ENCODE data around the gene SYNPO2. TPM values are rescaled to one million over a fixed set of nuclear protein-coding genes. Genes with fewer than 3 reads are reported as not detected.

The SYNPO2 gene
- total and polyA plus RNA-seq, 2 of the 8 experiments (the other 6 are each of a cell fraction or from before 2014, with no cell fraction given): 0.50 to 4.2 TPM

DNA sequence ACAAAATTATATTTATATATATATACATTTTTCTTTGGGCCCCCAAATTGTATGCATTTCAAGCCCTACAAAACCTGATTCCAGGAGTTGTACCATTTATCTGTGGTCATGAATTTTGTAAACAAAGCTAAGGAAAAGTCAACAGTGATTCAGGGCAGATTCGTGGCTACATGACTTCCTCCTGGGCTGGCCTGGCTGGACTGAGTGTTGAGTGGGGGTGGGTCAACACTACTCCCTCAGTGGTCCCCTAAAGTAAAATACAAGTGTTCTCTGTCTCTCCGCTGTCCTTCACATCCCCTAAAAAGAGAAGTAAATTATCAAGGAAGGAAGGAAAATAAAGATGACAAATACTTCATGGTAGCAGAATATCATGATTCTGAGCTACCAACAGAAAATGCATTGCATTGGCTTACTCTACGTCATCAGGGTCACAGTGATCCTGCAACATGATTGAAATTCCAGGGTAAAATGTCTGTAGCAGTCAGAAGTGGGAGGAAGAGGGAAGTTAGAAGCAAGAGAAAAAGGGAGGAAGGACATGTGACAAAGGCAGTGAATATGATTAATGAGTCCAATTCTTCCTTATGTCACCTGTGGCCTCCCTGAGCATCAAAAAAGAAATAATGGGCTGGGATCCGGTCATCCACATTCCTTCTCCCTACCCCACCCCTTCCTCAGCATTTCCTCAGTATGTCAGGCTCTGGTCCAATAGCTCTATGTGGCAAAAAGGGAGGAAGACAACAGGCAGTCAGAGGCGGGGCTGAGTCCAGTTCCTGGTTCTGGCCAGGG, 204.6 kb downstream of the SYNPO2 start (continued):
- TF ChIP-seq RAD21 (IDR thresholded peaks at IDR 0.05 in 1 of 2, conservative IDR thresholded peaks at IDR 0.05 in 1 of 2; ENCODE audit: low read depth in 2 of 2, low read length in 2 of 2) (no peak), RBBP5 (IDR thresholded peaks at IDR 0.05; ENCODE audit: borderline replicate concordance, low read depth, low read length) (no peak), POLR2AphosphoS5 (IDR thresholded peaks at IDR 0.05; ENCODE audit: low read depth, low read length) (no peak)
- TF ChIP-seq, protein P1, sequence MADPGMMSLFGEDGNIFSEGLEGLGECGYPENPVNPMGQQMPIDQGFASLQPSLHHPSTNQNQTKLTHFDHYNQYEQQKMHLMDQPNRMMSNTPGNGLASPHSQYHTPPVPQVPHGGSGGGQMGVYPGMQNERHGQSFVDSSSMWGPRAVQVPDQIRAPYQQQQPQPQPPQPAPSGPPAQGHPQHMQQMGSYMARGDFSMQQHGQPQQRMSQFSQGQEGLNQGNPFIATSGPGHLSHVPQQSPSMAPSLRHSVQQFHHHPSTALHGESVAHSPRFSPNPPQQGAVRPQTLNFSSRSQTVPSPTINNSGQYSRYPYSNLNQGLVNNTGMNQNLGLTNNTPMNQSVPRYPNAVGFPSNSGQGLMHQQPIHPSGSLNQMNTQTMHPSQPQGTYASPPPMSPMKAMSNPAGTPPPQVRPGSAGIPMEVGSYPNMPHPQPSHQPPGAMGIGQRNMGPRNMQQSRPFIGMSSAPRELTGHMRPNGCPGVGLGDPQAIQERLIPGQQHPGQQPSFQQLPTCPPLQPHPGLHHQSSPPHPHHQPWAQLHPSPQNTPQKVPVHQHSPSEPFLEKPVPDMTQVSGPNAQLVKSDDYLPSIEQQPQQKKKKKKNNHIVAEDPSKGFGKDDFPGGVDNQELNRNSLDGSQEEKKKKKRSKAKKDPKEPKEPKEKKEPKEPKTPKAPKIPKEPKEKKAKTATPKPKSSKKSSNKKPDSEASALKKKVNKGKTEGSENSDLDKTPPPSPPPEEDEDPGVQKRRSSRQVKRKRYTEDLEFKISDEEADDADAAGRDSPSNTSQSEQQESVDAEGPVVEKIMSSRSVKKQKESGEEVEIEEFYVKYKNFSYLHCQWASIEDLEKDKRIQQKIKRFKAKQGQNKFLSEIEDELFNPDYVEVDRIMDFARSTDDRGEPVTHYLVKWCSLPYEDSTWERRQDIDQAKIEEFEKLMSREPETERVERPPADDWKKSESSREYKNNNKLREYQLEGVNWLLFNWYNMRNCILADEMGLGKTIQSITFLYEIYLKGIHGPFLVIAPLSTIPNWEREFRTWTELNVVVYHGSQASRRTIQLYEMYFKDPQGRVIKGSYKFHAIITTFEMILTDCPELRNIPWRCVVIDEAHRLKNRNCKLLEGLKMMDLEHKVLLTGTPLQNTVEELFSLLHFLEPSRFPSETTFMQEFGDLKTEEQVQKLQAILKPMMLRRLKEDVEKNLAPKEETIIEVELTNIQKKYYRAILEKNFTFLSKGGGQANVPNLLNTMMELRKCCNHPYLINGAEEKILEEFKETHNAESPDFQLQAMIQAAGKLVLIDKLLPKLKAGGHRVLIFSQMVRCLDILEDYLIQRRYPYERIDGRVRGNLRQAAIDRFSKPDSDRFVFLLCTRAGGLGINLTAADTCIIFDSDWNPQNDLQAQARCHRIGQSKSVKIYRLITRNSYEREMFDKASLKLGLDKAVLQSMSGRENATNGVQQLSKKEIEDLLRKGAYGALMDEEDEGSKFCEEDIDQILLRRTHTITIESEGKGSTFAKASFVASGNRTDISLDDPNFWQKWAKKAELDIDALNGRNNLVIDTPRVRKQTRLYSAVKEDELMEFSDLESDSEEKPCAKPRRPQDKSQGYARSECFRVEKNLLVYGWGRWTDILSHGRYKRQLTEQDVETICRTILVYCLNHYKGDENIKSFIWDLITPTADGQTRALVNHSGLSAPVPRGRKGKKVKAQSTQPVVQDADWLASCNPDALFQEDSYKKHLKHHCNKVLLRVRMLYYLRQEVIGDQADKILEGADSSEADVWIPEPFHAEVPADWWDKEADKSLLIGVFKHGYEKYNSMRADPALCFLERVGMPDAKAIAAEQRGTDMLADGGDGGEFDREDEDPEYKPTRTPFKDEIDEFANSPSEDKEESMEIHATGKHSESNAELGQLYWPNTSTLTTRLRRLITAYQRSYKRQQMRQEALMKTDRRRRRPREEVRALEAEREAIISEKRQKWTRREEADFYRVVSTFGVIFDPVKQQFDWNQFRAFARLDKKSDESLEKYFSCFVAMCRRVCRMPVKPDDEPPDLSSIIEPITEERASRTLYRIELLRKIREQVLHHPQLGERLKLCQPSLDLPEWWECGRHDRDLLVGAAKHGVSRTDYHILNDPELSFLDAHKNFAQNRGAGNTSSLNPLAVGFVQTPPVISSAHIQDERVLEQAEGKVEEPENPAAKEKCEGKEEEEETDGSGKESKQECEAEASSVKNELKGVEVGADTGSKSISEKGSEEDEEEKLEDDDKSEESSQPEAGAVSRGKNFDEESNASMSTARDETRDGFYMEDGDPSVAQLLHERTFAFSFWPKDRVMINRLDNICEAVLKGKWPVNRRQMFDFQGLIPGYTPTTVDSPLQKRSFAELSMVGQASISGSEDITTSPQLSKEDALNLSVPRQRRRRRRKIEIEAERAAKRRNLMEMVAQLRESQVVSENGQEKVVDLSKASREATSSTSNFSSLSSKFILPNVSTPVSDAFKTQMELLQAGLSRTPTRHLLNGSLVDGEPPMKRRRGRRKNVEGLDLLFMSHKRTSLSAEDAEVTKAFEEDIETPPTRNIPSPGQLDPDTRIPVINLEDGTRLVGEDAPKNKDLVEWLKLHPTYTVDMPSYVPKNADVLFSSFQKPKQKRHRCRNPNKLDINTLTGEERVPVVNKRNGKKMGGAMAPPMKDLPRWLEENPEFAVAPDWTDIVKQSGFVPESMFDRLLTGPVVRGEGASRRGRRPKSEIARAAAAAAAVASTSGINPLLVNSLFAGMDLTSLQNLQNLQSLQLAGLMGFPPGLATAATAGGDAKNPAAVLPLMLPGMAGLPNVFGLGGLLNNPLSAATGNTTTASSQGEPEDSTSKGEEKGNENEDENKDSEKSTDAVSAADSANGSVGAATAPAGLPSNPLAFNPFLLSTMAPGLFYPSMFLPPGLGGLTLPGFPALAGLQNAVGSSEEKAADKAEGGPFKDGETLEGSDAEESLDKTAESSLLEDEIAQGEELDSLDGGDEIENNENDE (IDR thresholded peaks at IDR 0.05; ENCODE audit: insufficient replicate concordance, low read length): no peak

Measured in H1 (cell line).